ENCODE results near the gene C15orf39.

GRCh38 chr15:75188499-75188898 is 13.2 kb upstream of the C15orf39 start:
- no peak for TF ChIP-seq CTCF (IDR thresholded peaks at IDR 0.05; ENCODE audit: poor library complexity, severe bottlenecking)
- no peak for TF ChIP-seq RAD21 (conservative IDR thresholded peaks at IDR 0.05)
- no peak for TF ChIP-seq REST (IDR thresholded peaks at IDR 0.05; ENCODE audit: borderline replicate concordance)
- TF ChIP-seq POLR2AphosphoS5 (IDR thresholded peaks at IDR 0.05), result no peak

Measured in neural cell (in vitro differentiated cells).